ENCODE data around the gene CDKL4.

DNA sequence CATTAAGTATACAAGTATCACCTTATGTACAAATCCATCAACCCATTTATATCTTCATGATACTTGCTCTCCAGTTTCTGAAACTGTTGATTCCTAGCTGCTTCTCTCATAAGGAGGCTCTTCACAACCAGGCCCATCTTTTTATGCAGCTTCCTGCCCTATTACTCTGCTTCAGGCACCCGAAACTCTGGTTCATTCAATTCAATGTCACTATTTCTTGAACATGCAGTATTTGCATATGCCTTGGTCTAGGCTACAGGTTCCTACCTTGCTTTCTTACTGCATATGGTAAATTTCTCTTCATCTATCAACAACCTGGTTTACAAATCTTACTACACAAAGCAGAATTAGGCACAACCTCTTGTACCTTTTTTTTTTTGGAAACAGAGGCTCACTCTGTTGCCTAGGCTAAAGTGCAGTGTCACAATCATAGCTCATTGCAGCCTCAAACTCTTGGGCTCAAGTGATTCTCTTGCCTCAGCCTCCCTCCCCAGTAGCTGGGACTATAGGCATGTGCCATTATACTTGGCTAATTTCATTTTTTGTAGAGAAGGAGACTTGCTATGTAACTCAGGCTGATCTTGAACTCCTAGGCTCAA lies 2.7 kb upstream of the CDKL4 start:
- TF ChIP-seq IKZF1 (IDR thresholded peaks at IDR 0.05) = no peak
- TF ChIP-seq KAT2B (IDR thresholded peaks at IDR 0.05; ENCODE audit: borderline replicate concordance, low read depth, low read length) = no peak
- TF ChIP-seq, protein P1, sequence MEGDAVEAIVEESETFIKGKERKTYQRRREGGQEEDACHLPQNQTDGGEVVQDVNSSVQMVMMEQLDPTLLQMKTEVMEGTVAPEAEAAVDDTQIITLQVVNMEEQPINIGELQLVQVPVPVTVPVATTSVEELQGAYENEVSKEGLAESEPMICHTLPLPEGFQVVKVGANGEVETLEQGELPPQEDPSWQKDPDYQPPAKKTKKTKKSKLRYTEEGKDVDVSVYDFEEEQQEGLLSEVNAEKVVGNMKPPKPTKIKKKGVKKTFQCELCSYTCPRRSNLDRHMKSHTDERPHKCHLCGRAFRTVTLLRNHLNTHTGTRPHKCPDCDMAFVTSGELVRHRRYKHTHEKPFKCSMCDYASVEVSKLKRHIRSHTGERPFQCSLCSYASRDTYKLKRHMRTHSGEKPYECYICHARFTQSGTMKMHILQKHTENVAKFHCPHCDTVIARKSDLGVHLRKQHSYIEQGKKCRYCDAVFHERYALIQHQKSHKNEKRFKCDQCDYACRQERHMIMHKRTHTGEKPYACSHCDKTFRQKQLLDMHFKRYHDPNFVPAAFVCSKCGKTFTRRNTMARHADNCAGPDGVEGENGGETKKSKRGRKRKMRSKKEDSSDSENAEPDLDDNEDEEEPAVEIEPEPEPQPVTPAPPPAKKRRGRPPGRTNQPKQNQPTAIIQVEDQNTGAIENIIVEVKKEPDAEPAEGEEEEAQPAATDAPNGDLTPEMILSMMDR (CRISPR knock-in tag; IDR thresholded peaks at IDR 0.05) = no peak

Data from HepG2 (cell line).